Stomach smooth muscle (tissue), 2 donors: Measurements from ENCODE around the gene TMEM135.

Source experiments
- H3K27ac ChIP-seq: one replicate; pipeline ENCODE4 v1.7.0; 2013; ENCODE audit warnings: mild to moderate bottlenecking, low read length, inconsistent platforms
- H3K27me3 ChIP-seq, 2 donors: one replicate each; pipeline ENCODE4 v1.7.0; 2013; ENCODE audit warnings: low read length in 2 of 2; ENCODE audit not compliant: insufficient read depth in 2 of 2, control insufficient read depth in 1 of 2
- H3K36me3 ChIP-seq, 2 donors: one replicate each; pipeline ENCODE4 v1.7.0; 2013; ENCODE audit warnings: low read length in 2 of 2; ENCODE audit not compliant: control insufficient read depth in 2 of 2, insufficient read depth in 2 of 2
- H3K4me1 ChIP-seq: one replicate; pipeline ENCODE4 v1.7.0; 2013; ENCODE audit warnings: low read length; ENCODE audit not compliant: control insufficient read depth, insufficient read depth
- H3K4me3 ChIP-seq, 2 donors: one replicate each; pipeline ENCODE4 v1.7.0; 2013; ENCODE audit warnings: low read length in 2 of 2
- H3K9ac ChIP-seq, 2 donors: one replicate each; pipeline ENCODE4 v1.7.0; 2013; ENCODE audit warnings: low read length in 2 of 2, mild to moderate bottlenecking in 1 of 2
- H3K9me3 ChIP-seq, 2 donors: one replicate each; pipeline ENCODE4 v1.7.0; 2013; ENCODE audit warnings: low read length in 2 of 2; ENCODE audit not compliant: control insufficient read depth in 2 of 2
- donor health status: healthy.
- donor health status: Pancreatic carcinoma.

Gene TMEM135

GRCh38 chr11:87224486-87224885 is 186.8 kb downstream of the TMEM135 start:
- H3K27ac ChIP-seq: no peak overlapping the region
- H3K4me3 ChIP-seq: no peak overlapping the region
- H3K36me3 ChIP-seq: no peaks in the 10 kb centered on the region
- no peaks in the 10 kb centered on the region for H3K27me3 ChIP-seq
- no peaks in the 10 kb centered on the region for H3K4me1 ChIP-seq
- H3K9me3 ChIP-seq: no peaks in the 10 kb centered on the region
- H3K9ac ChIP-seq: no peak overlapping the region

GRCh38 chr11:87228820-87229219 is 191.1 kb downstream of the TMEM135 start:
- Histone ChIP-seq H3K4me1 (no peaks in the 10 kb centered on the region), H3K9ac (no peak overlapping the region), H3K9me3 (no peaks in the 10 kb centered on the region), H3K4me3 (no peak overlapping the region), H3K36me3 (no peaks in the 10 kb centered on the region), H3K27ac (no peak overlapping the region), H3K27me3 (no peaks in the 10 kb centered on the region)

- no peaks in the 10 kb centered on the region for H3K27me3 ChIP-seq
- no peak overlapping the region for H3K4me3 ChIP-seq
- H3K9ac ChIP-seq: no peak overlapping the region
- no peaks in the 10 kb centered on the region for H3K9me3 ChIP-seq
- H3K4me1 ChIP-seq: no peaks in the 10 kb centered on the region
- H3K27ac ChIP-seq: no peak overlapping the region
- no peaks in the 10 kb centered on the region for H3K36me3 ChIP-seq
Measured at GRCh38 chr11:87230995-87231394, 193.3 kb downstream of the TMEM135 start.

- Histone ChIP-seq H3K36me3 (no peaks in the 10 kb centered on the region), H3K9me3 (no peaks in the 10 kb centered on the region), H3K4me1 (no peaks in the 10 kb centered on the region), H3K27ac (no peak overlapping the region), H3K4me3 (no peak overlapping the region), H3K9ac (no peak overlapping the region), H3K27me3 (no peaks in the 10 kb centered on the region)
Measured at GRCh38 chr11:87232320-87232719, 194.6 kb downstream of the TMEM135 start.

- Histone ChIP-seq H3K9ac (no peak overlapping the region), H3K4me1 (no peaks in the 10 kb centered on the region), H3K36me3 (no peaks in the 10 kb centered on the region), H3K27ac (no peak overlapping the region), H3K27me3 (no peaks in the 10 kb centered on the region), H3K9me3 (no peaks in the 10 kb centered on the region), H3K4me3 (no peak overlapping the region)
Measured at GRCh38 chr11:87235366-87235765, 197.6 kb downstream of the TMEM135 start.

GRCh38 chr11:87236368-87236767 is 198.6 kb downstream of the TMEM135 start:
- no peak overlapping the region for H3K9ac ChIP-seq

GRCh38 chr11:87239001-87239400 is 201.3 kb downstream of the TMEM135 start:
- H3K4me1 ChIP-seq: no peaks in the 10 kb centered on the region
- H3K27me3 ChIP-seq: no peaks in the 10 kb centered on the region
- no peaks in the 10 kb centered on the region for H3K36me3 ChIP-seq
- no peak overlapping the region for H3K9ac ChIP-seq
- no peak overlapping the region for H3K27ac ChIP-seq
- H3K4me3 ChIP-seq: no peak overlapping the region
- no peaks in the 10 kb centered on the region for H3K9me3 ChIP-seq

More at GRCh38 chr11:87236368-87236767, 198.6 kb downstream of the TMEM135 start:
- no peaks in the 10 kb centered on the region for H3K4me1 ChIP-seq
- H3K9me3 ChIP-seq: no peaks in the 10 kb centered on the region
- no peak overlapping the region for H3K4me3 ChIP-seq
- no peak overlapping the region for H3K27ac ChIP-seq
- no peaks in the 10 kb centered on the region for H3K36me3 ChIP-seq
- H3K27me3 ChIP-seq: no peaks in the 10 kb centered on the region

GRCh38 chr11:87239531-87239930 is 201.8 kb downstream of the TMEM135 start:
- H3K9me3 ChIP-seq: no peaks in the 10 kb centered on the region
- H3K4me1 ChIP-seq: no peaks in the 10 kb centered on the region
- no peak overlapping the region for H3K9ac ChIP-seq
- no peaks in the 10 kb centered on the region for H3K36me3 ChIP-seq
- H3K27me3 ChIP-seq: no peaks in the 10 kb centered on the region
- H3K27ac ChIP-seq: no peak overlapping the region
- H3K4me3 ChIP-seq: no peak overlapping the region

GRCh38 chr11:87251560-87251959 is 213.8 kb downstream of the TMEM135 start:
- no peak overlapping the region for H3K9ac ChIP-seq
- no peak overlapping the region for H3K27ac ChIP-seq

GRCh38 chr11:87252869-87253268 is 215.1 kb downstream of the TMEM135 start:
- no peak overlapping the region for H3K4me3 ChIP-seq
- H3K36me3 ChIP-seq: no peaks in the 10 kb centered on the region
- H3K4me1 ChIP-seq: no peaks in the 10 kb centered on the region
- no peak overlapping the region for H3K9ac ChIP-seq
- no peaks in the 10 kb centered on the region for H3K27me3 ChIP-seq
- no peak overlapping the region for H3K27ac ChIP-seq
- no peaks in the 10 kb centered on the region for H3K9me3 ChIP-seq

More at GRCh38 chr11:87251560-87251959, 213.8 kb downstream of the TMEM135 start:
- no peaks in the 10 kb centered on the region for H3K4me1 ChIP-seq
- H3K36me3 ChIP-seq: no peaks in the 10 kb centered on the region
- no peaks in the 10 kb centered on the region for H3K9me3 ChIP-seq
- H3K27me3 ChIP-seq: no peaks in the 10 kb centered on the region
- H3K4me3 ChIP-seq: no peak overlapping the region

GRCh38 chr11:87254562-87254961 is 216.8 kb downstream of the TMEM135 start:
- no peaks in the 10 kb centered on the region for H3K4me1 ChIP-seq
- no peak overlapping the region for H3K27ac ChIP-seq
- H3K4me3 ChIP-seq: no peak overlapping the region
- no peak overlapping the region for H3K9ac ChIP-seq
- H3K27me3 ChIP-seq: no peaks in the 10 kb centered on the region
- no peaks in the 10 kb centered on the region for H3K36me3 ChIP-seq
- no peaks in the 10 kb centered on the region for H3K9me3 ChIP-seq
